Iris pigment epithelial cell (primary cell): Measurements from ENCODE around the gene PCDHA7.
"Not testable (repeated sequence)": the region's sequence is repeated elsewhere in the genome, so short reads cannot be mapped to it uniquely, and the experiment has no call there.

Experiments
- DNase-seq: peaks from one replicate; pipeline ENCODE4 v3.0.0-alpha.2; 2011; ENCODE audit warnings: low read depth

The PCDHA7 gene

DNA sequence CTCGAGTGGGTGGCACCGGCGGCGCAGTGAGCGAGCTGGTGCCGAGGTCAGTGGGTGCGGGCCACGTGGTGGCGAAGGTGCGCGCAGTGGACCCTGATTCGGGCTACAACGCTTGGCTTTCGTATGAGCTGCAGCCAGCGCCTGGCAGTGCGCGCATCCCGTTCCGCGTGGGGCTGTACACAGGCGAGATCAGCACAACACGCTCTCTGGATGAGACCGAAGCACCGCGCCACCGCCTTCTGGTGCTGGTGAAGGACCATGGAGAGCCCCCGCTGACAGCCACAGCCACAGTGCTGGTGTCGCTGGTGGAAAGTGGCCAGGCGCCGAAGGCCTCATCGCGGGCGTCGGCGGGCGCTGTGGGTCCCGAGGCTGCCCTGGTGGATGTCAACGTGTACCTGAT, 10.6 kb upstream of the PCDHA7 start:
- DNase-seq, result no peak

DNA sequence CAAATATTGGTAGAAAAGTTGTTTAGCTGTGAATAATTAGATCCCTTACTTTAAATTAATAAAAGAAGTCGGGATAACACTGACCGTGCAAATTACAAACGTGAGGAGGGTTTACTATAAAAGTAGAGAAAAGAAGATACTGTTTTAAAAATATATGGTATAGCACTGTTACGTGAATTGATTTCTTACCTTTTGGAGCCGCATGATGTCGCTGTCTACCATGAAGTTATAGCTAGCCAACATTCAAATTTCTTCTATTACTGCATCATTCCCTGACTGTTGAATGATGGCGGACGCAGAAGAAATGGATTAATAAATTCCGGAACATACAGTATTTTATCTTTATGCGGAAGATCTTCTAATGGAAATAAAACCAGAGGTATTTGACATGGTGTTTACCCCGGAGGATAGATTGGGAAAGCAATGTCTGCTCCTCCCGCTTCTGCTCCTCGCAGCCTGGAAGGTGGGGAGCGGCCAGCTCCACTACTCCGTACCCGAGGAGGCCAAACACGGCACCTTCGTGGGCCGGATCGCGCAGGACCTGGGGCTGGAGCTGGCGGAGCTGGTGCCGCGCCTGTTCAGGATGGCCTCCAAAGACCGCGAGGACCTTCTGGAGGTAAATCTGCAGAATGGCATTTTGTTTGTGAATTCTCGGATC, 6.2 kb upstream of the PCDHA7 start, which contains the start of gene PCDHA6:
Gene PCDHA6 (plus strand): TSS at position 257 of the 658 bp plus-strand sequence. CDS start 132 bp downstream, at position 389.
- peak; percentile 6 for DNase-seq

DNA sequence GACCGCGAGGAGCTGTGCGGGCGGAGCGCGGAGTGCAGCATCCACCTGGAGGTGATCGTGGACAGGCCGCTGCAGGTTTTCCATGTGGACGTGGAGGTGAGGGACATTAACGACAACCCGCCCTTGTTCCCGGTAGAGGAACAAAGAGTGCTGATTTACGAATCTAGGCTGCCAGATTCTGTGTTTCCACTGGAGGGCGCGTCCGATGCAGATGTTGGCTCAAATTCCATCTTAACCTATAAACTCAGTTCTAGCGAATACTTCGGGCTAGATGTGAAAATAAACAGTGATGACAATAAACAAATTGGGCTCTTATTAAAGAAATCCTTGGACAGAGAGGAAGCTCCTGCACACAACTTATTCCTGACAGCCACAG, 5.7 kb upstream of the PCDHA7 start:
- DNase-seq, result no peak

DNA sequence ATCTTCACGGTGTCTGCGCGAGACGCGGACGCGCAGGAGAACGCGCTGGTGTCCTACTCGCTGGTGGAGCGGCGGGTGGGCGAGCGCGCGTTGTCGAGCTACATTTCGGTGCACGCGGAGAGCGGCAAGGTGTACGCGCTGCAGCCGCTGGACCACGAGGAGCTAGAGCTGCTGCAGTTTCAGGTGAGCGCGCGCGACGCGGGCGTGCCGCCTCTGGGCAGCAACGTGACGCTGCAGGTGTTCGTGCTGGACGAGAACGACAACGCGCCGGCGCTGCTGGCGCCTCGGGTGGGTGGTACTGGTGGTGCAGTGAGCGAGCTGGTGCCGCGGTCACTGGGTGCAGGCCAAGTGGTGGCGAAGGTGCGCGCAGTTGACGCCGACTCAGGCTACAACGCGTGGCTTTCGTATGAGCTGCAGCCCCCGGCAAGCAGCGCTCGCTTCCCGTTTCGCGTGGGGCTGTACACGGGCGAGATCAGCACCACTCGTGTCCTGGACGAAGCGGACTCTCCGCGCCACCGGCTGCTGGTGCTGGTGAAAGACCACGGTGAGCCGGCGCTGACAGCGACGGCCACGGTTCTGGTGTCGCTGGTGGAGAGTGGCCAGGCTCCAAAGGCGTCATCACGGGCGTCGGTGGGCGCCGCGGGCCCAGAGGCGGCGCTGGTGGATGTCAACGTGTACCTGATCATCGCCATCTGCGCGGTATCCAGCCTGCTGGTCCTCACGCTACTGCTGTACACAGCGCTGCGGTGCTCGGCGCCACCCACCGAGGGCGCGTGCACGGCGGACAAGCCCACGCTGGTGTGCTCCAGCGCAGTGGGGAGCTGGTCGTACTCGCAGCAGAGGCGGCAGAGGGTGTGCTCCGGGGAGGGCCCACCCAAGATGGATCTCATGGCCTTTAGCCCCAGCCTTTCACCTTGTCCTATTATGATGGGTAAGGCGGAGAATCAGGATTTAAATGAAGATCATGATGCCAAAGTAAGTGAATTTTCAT, 4.3 kb upstream of the PCDHA7 start:
- DNase-seq, result not testable (repeated sequence)

DNA sequence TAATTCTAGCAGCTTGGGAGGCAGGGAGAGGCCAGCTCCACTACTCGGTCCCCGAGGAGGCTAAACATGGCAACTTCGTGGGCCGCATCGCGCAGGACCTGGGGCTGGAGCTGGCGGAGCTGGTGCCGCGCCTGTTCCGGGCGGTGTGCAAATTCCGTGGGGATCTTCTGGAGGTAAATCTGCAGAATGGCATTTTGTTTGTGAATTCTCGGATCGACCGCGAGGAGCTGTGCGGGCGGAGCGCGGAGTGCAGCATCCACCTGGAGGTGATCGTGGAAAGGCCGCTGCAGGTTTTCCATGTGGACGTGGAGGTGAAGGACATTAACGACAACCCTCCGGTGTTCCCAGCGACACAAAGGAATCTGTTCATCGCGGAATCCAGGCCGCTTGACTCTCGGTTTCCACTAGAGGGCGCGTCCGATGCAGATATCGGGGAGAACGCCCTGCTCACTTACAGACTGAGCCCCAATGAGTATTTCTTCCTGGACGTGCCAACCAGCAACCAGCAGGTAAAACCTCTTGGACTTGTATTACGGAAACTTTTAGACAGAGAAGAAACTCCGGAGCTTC, 455 bp downstream of the PCDHA7 start:
- not testable (repeated sequence) for DNase-seq

GRCh38 chr5:140835622-140836510, 1.8 kb downstream of the PCDHA7 start:
- no peak for DNase-seq

DNA sequence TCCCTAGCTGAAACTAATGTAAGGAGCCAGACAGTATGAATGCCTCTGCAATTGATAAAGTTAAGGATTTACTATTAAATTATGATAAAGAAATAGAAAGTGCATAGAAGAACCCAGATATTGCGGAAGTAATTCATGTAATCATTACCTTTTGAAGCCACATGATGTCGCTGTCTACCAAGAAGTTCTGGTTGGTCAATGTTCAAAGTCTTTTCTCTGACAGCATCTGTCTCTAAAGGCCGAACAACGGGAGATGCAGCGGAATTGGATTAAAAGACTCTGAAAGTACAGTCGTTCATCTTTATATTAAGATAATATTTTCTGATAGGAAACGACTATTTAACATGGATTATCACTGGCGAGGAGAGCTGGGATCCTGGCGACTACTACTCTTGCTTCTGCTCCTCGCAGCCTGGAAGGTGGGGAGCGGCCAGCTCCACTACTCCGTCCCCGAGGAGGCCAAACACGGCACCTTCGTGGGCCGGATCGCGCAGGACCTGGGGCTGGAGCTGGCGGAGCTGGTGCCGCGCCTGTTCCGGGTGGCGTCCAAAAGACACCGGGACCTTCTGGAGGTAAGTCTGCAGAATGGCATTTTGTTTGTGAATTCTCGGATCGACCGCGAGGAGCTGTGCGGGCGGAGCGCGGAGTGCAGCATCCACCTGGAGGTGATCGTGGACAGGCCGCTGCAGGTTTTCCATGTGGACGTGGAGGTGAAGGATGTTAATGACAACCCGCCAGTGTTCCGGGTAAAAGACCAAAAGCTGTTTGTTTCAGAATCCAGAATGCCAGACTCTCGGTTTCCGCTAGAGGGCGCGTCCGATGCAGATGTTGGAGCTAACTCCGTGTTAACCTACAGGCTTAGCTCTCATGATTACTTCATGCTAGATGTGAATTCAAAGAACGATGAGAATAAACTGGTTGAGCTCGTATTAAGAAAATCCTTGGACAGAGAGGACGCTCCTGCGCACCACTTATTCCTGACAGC, 7.2 kb downstream of the PCDHA7 start, which contains the start of gene PCDHA8:
Gene PCDHA8 (plus strand): TSS at position 210 of the 985 bp plus-strand sequence. CDS start 135 bp downstream, at position 345.
- peak; percentile 5 for DNase-seq

- no peak for DNase-seq
Observed at GRCh38 chr5:140842798-140843733, 9.0 kb downstream of the PCDHA7 start.

DNA sequence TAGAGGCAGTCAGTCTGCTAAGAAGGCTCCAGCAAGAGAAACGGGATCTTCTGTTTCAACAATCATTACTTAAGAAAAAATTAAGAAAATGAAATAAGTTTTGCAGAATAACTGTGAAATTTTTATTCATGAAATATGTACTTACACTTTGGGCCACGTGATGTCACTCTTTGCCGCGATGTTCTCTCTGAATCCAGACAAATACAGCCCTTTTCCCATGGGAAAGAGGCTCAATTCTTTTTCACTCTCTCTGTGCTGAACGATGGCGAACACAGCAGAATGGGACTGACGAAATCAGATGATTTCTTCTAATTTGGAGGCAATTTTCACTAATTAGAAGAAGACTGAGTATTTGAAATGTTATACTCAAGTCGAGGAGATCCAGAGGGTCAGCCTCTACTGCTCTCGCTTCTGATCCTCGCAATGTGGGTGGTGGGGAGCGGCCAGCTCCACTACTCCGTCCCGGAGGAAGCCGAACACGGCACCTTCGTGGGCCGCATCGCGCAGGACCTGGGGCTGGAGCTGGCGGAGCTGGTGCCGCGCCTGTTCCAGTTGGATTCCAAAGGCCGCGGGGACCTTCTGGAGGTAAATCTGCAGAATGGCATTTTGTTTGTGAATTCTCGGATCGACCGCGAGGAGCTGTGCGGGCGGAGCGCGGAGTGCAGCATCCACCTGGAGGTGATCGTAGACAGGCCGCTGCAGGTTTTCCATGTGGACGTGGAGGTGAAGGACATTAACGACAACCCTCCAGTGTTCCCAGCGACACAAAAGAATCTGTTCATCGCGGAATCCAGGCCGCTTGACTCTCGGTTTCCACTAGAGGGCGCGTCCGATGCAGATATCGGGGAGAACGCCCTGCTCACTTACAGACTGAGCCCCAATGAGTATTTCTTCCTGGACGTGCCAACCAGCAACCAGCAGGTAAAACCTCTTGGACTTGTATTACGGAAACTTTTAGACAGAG, 14.4 kb downstream of the PCDHA7 start, which contains the start of gene PCDHA9:
Gene PCDHA9 (plus strand): TSS at position 244 of the 964 bp plus-strand sequence. CDS start 114 bp downstream, at position 358.
- not testable (repeated sequence) for DNase-seq

- DNase-seq, result not testable (repeated sequence)
Observed at GRCh38 chr5:140849831-140850634, 16.0 kb downstream of the PCDHA7 start.

GRCh38 chr5:140855772-140856674, 22.0 kb downstream of the PCDHA7 start, which contains the start of gene PCDHA10:
Gene PCDHA10 (plus strand): TSS chr5:140855897. CDS start chr5:140856049, 152 bp downstream.
- DNase-seq, result no peak

DNA sequence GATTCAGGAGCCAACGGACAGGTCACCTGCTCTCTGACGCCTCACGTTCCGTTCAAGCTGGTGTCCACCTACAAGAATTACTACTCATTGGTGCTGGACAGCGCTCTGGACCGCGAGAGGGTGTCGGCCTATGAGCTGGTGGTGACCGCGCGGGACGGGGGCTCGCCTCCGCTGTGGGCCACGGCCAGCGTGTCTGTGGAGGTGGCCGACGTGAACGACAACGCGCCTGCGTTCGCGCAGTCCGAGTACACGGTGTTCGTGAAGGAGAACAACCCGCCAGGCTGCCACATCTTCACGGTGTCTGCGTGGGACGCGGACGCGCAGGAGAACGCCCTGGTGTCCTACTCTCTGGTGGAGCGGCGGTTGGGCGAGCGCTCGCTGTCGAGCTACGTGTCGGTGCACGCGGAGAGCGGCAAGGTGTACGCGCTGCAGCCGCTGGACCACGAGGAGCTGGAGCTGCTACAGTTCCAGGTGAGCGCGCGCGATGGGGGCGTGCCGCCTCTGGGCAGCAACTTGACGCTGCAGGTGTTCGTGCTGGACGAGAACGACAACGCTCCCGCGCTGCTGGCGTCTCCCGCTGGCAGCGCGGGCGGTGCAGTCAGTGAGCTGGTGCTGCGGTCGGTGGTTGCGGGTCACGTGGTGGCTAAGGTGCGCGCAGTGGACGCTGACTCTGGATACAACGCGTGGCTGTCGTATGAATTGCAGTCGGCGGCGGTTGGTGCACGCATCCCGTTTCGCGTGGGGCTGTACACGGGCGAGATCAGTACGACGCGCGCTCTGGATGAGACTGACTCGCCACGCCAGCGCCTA, 23.3 kb downstream of the PCDHA7 start:
- no peak for DNase-seq

GRCh38 chr5:140857987-140858240, 23.8 kb downstream of the PCDHA7 start:
- no peak for DNase-seq

DNA sequence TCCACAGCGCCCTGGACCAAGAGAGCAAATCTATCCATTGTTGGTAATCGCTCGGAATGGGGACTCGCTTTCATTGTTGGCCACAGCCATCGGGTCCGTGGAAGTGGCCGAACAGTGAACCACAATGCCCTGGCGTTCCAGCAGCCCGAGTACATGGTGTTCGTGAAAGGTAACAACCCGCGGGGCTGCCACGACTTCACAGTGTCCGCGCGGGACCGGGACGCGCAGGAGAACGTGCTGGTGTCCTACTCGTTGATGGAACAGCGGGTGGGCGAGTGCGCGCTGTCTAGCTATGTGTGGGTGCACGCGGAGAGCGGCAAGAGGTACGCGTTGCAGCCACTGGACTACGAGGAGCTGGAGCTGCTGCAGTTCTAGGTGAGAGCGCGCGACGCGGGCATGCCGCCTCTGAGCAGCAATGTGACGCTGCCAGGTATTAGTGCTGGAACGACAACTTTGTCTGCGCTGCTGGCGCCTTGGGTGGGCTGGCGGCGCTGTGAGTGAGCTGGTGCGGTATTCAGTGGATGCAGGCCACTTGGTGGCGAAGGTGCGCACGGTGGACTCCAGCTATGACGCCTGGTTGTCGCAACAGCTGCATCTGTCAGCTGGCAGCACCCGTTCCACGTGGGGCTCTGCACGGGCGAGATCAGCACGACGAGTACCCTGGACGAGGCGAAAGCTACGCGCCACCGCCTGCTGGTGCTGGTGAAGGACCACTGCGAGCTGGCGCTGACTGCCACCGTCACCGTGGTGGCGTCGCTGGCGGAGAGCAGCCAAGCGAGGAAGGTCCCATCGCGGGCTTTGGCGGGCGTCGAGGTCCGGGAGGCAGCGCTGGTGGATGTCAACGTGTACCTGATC, 28.6 kb downstream of the PCDHA7 start:
- no peak for DNase-seq
